ENCODE results near the gene VILL.

- no peak for TF ChIP-seq CTCF (IDR thresholded peaks at IDR 0.05; ENCODE audit: low read length)
- no peak for TF ChIP-seq EZH2phosphoT487 (IDR thresholded peaks at IDR 0.05; ENCODE audit: low read length)
- no peak for TF ChIP-seq EZH2 (optimal IDR thresholded peaks at IDR 0.05; ENCODE audit: low read depth, low read length)
Observed at GRCh38 chr3:38016410-38016809, 25.8 kb downstream of the VILL start.
